ENCODE data around the gene ACAP3. TPM values are rescaled to one million over a fixed set of nuclear protein-coding genes. Genes with fewer than 3 reads are reported as not detected.
"Not testable (repeated sequence)": the region's sequence is repeated elsewhere in the genome, so short reads cannot be mapped to it uniquely, and the experiment has no call there.

The ACAP3 gene
- total RNA-seq, 1 experiment from 2014 or later = 28.1 TPM

- not testable (repeated sequence) for DNase-seq; H3K4me3 ChIP-seq (ENCODE audit: low read length); H3K9me3 ChIP-seq (ENCODE audit: low read length); H3K9me2 ChIP-seq (replicated peaks; ENCODE audit: insufficient read depth, low read length); H2AFZ ChIP-seq (ENCODE audit: low read length); H3K27me3 ChIP-seq (ENCODE audit: low read length); H3K9ac ChIP-seq (ENCODE audit: low read length)
- peaks cover 11% of the 10 kb centered on the region; the same call in 1 of the 2 replicates for H4K20me1 ChIP-seq (ENCODE audit: insufficient read depth, low read depth, low read length)
- H3K79me2 ChIP-seq (ENCODE audit: low read length) = peaks cover 27% of the 10 kb centered on the region
- 0 out of 2 replicates have a peak overlapping the region, but pooled peaks have one; percentile 37 for H3K27ac ChIP-seq (ENCODE audit: low read length)
- peak overlapping the region; percentile 37 for H3K4me2 ChIP-seq (ENCODE audit: low read depth, low read length, poor library complexity, severe bottlenecking)
- peaks cover 21% of the 10 kb centered on the region for H3K4me1 ChIP-seq (ENCODE audit: low read length)
- H3K36me3 ChIP-seq (ENCODE audit: insufficient read depth, low read length) = peaks cover 11% of the 10 kb centered on the region
Observed at GRCh38 chr1:1316199-1316598, 8.5 kb upstream of the ACAP3 start.

- peaks cover 20% of the 10 kb centered on the region; the same call in 1 of the 2 replicates for H3K79me2 ChIP-seq (ENCODE audit: low read length)
Observed at GRCh38 chr1:1315435-1315954, 7.8 kb upstream of the ACAP3 start.

GRCh38 chr1:1314678-1315335, 7.1 kb upstream of the ACAP3 start:
- H3K36me3 ChIP-seq (ENCODE audit: insufficient read depth, low read length) = peaks cover 11% of the 10 kb centered on the region

More at GRCh38 chr1:1315435-1315954, 7.8 kb upstream of the ACAP3 start:
- H3K4me3 ChIP-seq (ENCODE audit: low read length) = no peak overlapping the region
- no peaks in the 10 kb centered on the region for H3K27me3 ChIP-seq (ENCODE audit: low read length)
- no peaks in the 10 kb centered on the region for H3K9me2 ChIP-seq (replicated peaks; ENCODE audit: insufficient read depth, low read length)
- peak; percentile 77 for DNase-seq
- H3K9ac ChIP-seq (ENCODE audit: low read length) = peak overlapping the region; percentile 18; the same call in 1 of the 2 replicates
- H3K36me3 ChIP-seq (ENCODE audit: insufficient read depth, low read length) = peaks cover 11% of the 10 kb centered on the region
- H3K27ac ChIP-seq (ENCODE audit: low read length) = peak overlapping the region; percentile 37
- H3K4me1 ChIP-seq (ENCODE audit: low read length) = peaks cover 21% of the 10 kb centered on the region
- H3K4me2 ChIP-seq (ENCODE audit: low read depth, low read length, poor library complexity, severe bottlenecking) = peak overlapping the region; percentile 37
- peaks cover 8% of the 10 kb centered on the region; the same call in 1 of the 2 replicates for H4K20me1 ChIP-seq (ENCODE audit: insufficient read depth, low read depth, low read length)
- H2AFZ ChIP-seq (ENCODE audit: low read length) = no peak overlapping the region
- H3K9me3 ChIP-seq (ENCODE audit: low read length) = no peaks in the 10 kb centered on the region

GRCh38 chr1:1314237-1314586, 6.5 kb upstream of the ACAP3 start:
- DNase-seq = no peak
- Histone ChIP-seq H2AFZ (ENCODE audit: low read length) (no peak overlapping the region), H3K4me1 (ENCODE audit: low read length) (peaks cover 33% of the 10 kb centered on the region), H3K4me3 (ENCODE audit: low read length) (no peak overlapping the region), H3K9me2 (replicated peaks; ENCODE audit: insufficient read depth, low read length) (no peaks in the 10 kb centered on the region), H3K9me3 (ENCODE audit: low read length) (no peaks in the 10 kb centered on the region), H3K27me3 (ENCODE audit: low read length) (no peaks in the 10 kb centered on the region), H3K4me2 (ENCODE audit: low read depth, low read length, poor library complexity, severe bottlenecking) (no peak overlapping the region), H3K9ac (ENCODE audit: low read length) (no peak overlapping the region), H3K27ac (ENCODE audit: low read length) (no peak overlapping the region), H4K20me1 (ENCODE audit: insufficient read depth, low read depth, low read length) (peaks cover 16% of the 10 kb centered on the region; the same call in 1 of the 2 replicates), H3K79me2 (ENCODE audit: low read length) (peaks cover 23% of the 10 kb centered on the region), H3K36me3 (ENCODE audit: insufficient read depth, low read length) (peaks cover 11% of the 10 kb centered on the region)

More at GRCh38 chr1:1314678-1315335, 7.1 kb upstream of the ACAP3 start:
- Histone ChIP-seq H3K27ac (ENCODE audit: low read length) (peak overlapping the region; percentile 32), H3K9ac (ENCODE audit: low read length) (peak overlapping the region; percentile 18; the same call in 1 of the 2 replicates), H3K4me3 (ENCODE audit: low read length) (no peak overlapping the region), H3K4me1 (ENCODE audit: low read length) (peaks cover 28% of the 10 kb centered on the region), H3K4me2 (ENCODE audit: low read depth, low read length, poor library complexity, severe bottlenecking) (no peak overlapping the region), H3K9me2 (replicated peaks; ENCODE audit: insufficient read depth, low read length) (no peaks in the 10 kb centered on the region), H3K9me3 (ENCODE audit: low read length) (no peaks in the 10 kb centered on the region), H3K79me2 (ENCODE audit: low read length) (peaks cover 19% of the 10 kb centered on the region), H4K20me1 (ENCODE audit: insufficient read depth, low read depth, low read length) (peaks cover 11% of the 10 kb centered on the region; the same call in 1 of the 2 replicates), H2AFZ (ENCODE audit: low read length) (no peak overlapping the region), H3K27me3 (ENCODE audit: low read length) (no peaks in the 10 kb centered on the region)
- no peak for DNase-seq

- H3K4me3 ChIP-seq (ENCODE audit: low read length) = no peak overlapping the region
- H3K79me2 ChIP-seq (ENCODE audit: low read length) = peaks cover 20% of the 10 kb centered on the region
- H3K27ac ChIP-seq (ENCODE audit: low read length) = no peak overlapping the region
- no peaks in the 10 kb centered on the region for H3K9me2 ChIP-seq (replicated peaks; ENCODE audit: insufficient read depth, low read length)
- H3K36me3 ChIP-seq (ENCODE audit: insufficient read depth, low read length) = peaks cover 11% of the 10 kb centered on the region
- H3K9ac ChIP-seq (ENCODE audit: low read length) = no peak overlapping the region
- no peak for DNase-seq
- peaks cover 16% of the 10 kb centered on the region; the same call in 1 of the 2 replicates for H4K20me1 ChIP-seq (ENCODE audit: insufficient read depth, low read depth, low read length)
- no peak overlapping the region for H3K4me2 ChIP-seq (ENCODE audit: low read depth, low read length, poor library complexity, severe bottlenecking)
- no peaks in the 10 kb centered on the region for H3K9me3 ChIP-seq (ENCODE audit: low read length)
- peaks cover 31% of the 10 kb centered on the region for H3K4me1 ChIP-seq (ENCODE audit: low read length)
- H2AFZ ChIP-seq (ENCODE audit: low read length) = no peak overlapping the region
- H3K27me3 ChIP-seq (ENCODE audit: low read length) = no peaks in the 10 kb centered on the region
Observed at GRCh38 chr1:1313500-1314236, 5.9 kb upstream of the ACAP3 start.

GRCh38 chr1:1312450-1313314, 5.0 kb upstream of the ACAP3 start:
- Histone ChIP-seq H3K4me3 (ENCODE audit: low read length) (no peak overlapping the region), H3K36me3 (ENCODE audit: insufficient read depth, low read length) (peaks cover 11% of the 10 kb centered on the region), H3K9me3 (ENCODE audit: low read length) (no peaks in the 10 kb centered on the region), H3K9me2 (replicated peaks; ENCODE audit: insufficient read depth, low read length) (no peaks in the 10 kb centered on the region), H3K79me2 (ENCODE audit: low read length) (peaks cover 20% of the 10 kb centered on the region), H2AFZ (ENCODE audit: low read length) (no peak overlapping the region), H4K20me1 (ENCODE audit: insufficient read depth, low read depth, low read length) (peaks cover 16% of the 10 kb centered on the region; the same call in 1 of the 2 replicates), H3K4me1 (ENCODE audit: low read length) (peaks cover 24% of the 10 kb centered on the region), H3K9ac (ENCODE audit: low read length) (no peak overlapping the region), H3K27ac (ENCODE audit: low read length) (no peak overlapping the region), H3K4me2 (ENCODE audit: low read depth, low read length, poor library complexity, severe bottlenecking) (no peak overlapping the region), H3K27me3 (ENCODE audit: low read length) (no peaks in the 10 kb centered on the region)
- DNase-seq = no peak

GRCh38 chr1:1311107-1312104, 3.7 kb upstream of the ACAP3 start:
- Histone ChIP-seq H3K4me3 (ENCODE audit: low read length) (no peak overlapping the region), H3K4me1 (ENCODE audit: low read length) (peaks cover 28% of the 10 kb centered on the region), H2AFZ (ENCODE audit: low read length) (no peak overlapping the region), H3K9me2 (replicated peaks; ENCODE audit: insufficient read depth, low read length) (no peaks in the 10 kb centered on the region), H3K27ac (ENCODE audit: low read length) (no peak overlapping the region), H4K20me1 (ENCODE audit: insufficient read depth, low read depth, low read length) (peaks cover 16% of the 10 kb centered on the region; the same call in 1 of the 2 replicates), H3K79me2 (ENCODE audit: low read length) (peaks cover 27% of the 10 kb centered on the region), H3K27me3 (ENCODE audit: low read length) (no peaks in the 10 kb centered on the region), H3K36me3 (ENCODE audit: insufficient read depth, low read length) (peaks cover 11% of the 10 kb centered on the region), H3K9me3 (ENCODE audit: low read length) (no peaks in the 10 kb centered on the region), H3K9ac (ENCODE audit: low read length) (no peak overlapping the region), H3K4me2 (ENCODE audit: low read depth, low read length, poor library complexity, severe bottlenecking) (no peak overlapping the region)
- DNase-seq = no peak
